Measurements from ENCODE around the gene EPG5. TPM values are rescaled to one million over a fixed set of nuclear protein-coding genes. Genes with fewer than 3 reads are reported as not detected.

The EPG5 gene
- total RNA-seq, 4 donors from 2014 or later: 24.3 to 42.2 (median 35.6) TPM

DNA sequence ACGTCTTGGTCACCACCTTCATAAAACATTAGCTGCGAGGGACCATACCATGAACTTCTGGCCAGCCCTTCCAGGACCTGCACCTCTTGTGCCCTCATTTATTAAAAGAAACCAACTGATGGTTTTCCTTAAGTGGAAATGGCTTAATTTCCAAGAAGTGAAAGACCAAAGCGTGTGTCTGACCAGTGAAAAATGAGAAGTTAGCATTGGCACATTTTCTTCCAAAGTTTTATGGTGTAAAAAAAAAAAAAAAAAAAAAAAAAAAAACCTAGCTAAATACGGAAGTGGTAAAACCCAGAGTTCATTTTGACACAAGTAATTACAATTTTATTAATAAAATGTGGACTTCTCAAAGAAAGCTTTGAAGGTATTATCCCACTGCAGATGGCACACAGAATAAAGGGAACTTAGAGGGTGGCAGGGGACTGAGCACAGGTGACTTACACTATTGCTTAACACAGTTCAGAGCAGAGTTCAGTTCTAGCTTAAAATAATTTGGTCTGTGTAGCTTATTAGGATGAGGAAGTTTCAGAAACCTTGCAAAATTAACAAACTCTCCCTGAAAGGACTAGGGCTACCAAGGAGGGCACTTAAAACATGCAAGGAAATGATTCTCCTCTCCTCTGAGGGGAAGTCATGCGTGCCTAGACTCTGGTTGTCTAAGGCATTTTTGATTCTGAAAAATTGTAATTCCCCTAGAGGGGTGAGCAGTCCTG, 42.2 kb upstream of the EPG5 start:
- Histone ChIP-seq H3K9me3 (no peaks in the 10 kb centered on the region), H3K27ac (no peak overlapping the region), H3K4me3 (no peak overlapping the region), H3K4me1 (no peaks in the 10 kb centered on the region), H3K27me3 (no peaks in the 10 kb centered on the region), H3K36me3 (peaks cover 0 to 3% (median 0%) of the 10 kb centered on the region in 4 donors)
- no peak for DNase-seq
- TF ChIP-seq EP300 (IDR thresholded peaks at IDR 0.05; ENCODE audit: low read depth) (no peak), POLR2AphosphoS5 (IDR thresholded peaks at IDR 0.05) (no peak), POLR2A (IDR thresholded peaks at IDR 0.05) (no peak)
- TF ChIP-seq, protein P1, sequence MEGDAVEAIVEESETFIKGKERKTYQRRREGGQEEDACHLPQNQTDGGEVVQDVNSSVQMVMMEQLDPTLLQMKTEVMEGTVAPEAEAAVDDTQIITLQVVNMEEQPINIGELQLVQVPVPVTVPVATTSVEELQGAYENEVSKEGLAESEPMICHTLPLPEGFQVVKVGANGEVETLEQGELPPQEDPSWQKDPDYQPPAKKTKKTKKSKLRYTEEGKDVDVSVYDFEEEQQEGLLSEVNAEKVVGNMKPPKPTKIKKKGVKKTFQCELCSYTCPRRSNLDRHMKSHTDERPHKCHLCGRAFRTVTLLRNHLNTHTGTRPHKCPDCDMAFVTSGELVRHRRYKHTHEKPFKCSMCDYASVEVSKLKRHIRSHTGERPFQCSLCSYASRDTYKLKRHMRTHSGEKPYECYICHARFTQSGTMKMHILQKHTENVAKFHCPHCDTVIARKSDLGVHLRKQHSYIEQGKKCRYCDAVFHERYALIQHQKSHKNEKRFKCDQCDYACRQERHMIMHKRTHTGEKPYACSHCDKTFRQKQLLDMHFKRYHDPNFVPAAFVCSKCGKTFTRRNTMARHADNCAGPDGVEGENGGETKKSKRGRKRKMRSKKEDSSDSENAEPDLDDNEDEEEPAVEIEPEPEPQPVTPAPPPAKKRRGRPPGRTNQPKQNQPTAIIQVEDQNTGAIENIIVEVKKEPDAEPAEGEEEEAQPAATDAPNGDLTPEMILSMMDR (IDR thresholded peaks at IDR 0.05): no peak
- WGBS, 2 donors (ENCODE audit: low coverage in 1 of 2): 82% methylated on average over 2 to 5 of the region's 5 CpGs
- intact Hi-C loops (cut with DNase I; ENCODE audit: low total_unique reads): no loop called here
- in situ Hi-C loops (cut with MboI; ENCODE audit: low pct_ligation_motif_present in 1 of 4, low pct_unique_long_range_greater_than_20kb in 1 of 4, low sequenced_read_pairs in 3 of 4): no loop called here

DNA sequence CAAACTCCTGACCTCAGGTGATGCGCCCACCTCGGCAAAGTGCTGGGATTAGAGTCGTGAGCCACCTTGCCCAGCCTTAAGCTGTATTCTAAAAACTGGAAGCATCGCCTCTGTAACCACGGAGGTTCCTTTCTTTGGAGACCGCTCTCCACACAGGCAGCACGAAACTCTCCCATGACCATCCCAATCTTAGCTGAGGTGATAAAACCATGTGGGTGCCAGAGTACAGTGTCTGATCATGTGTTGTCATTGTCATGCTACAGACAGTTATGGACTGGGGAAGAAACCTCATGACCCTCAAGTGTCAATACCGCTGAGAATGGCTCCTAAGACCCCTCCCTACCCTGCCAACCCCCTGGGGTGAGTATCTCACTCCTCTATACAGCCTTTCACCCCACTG, 41.4 kb upstream of the EPG5 start:
- no peaks in the 10 kb centered on the region for H3K27me3 ChIP-seq
- H3K36me3 ChIP-seq: peaks cover 0 to 3% (median 0%) of the 10 kb centered on the region in 4 donors
- in situ Hi-C loops (cut with MboI; ENCODE audit: low pct_ligation_motif_present in 1 of 4, low pct_unique_long_range_greater_than_20kb in 1 of 4, low sequenced_read_pairs in 3 of 4) (no loop called here), intact Hi-C loops (cut with DNase I; ENCODE audit: low total_unique reads) (no loop called here)
- H3K4me3 ChIP-seq: no peak overlapping the region
- WGBS, 2 donors (ENCODE audit: low coverage in 1 of 2): 95% methylated on average over 8 of the region's 8 CpGs; no CpG with 5 or more reads in 1 of the 2 donors
- DNase-seq: no peak
- no peaks in the 10 kb centered on the region for H3K4me1 ChIP-seq
- no peak overlapping the region for H3K27ac ChIP-seq
- H3K9me3 ChIP-seq: no peaks in the 10 kb centered on the region
- TF ChIP-seq EP300 (IDR thresholded peaks at IDR 0.05; ENCODE audit: low read depth): no peak
- no peak for TF ChIP-seq POLR2A (IDR thresholded peaks at IDR 0.05)
- TF ChIP-seq, protein P1 (IDR thresholded peaks at IDR 0.05): no peak
- TF ChIP-seq POLR2AphosphoS5 (IDR thresholded peaks at IDR 0.05): no peak

DNA sequence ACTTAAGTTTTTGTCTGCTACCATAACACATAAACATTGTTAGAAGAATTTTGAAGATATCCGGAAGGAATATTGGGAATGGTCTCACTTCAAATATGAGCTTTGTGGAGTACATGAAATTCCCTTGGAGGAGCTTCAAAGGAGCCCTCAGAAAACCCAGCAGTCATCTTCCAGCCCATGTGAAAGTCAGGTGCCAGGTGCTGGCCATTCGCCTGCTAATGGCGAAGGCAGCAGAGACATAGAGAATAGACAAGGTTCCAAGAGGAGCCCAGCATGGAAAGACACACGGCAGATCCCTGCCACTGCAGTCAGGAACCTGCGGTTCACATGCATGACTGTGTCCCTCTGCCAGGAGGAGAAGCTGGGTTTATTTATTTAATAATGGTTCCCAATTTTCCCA, 40.0 kb upstream of the EPG5 start:
- no peak for DNase-seq
- intact Hi-C loops (cut with DNase I; ENCODE audit: low total_unique reads) (no loop called here), in situ Hi-C loops (cut with MboI; ENCODE audit: low pct_ligation_motif_present in 1 of 4, low pct_unique_long_range_greater_than_20kb in 1 of 4, low sequenced_read_pairs in 3 of 4) (no loop called here)
- Histone ChIP-seq H3K27ac (no peak overlapping the region), H3K27me3 (no peaks in the 10 kb centered on the region), H3K9me3 (peaks cover 0 to 3% of the 10 kb centered on the region in 2 donors), H3K4me1 (no peaks in the 10 kb centered on the region), H3K36me3 (peaks cover 0 to 3% (median 0%) of the 10 kb centered on the region in 4 donors), H3K4me3 (no peak overlapping the region)
- WGBS, 2 donors (ENCODE audit: low coverage in 1 of 2): 87 to 100% methylated on average over 1 to 5 of the region's 5 CpGs
- TF ChIP-seq, protein P1 (IDR thresholded peaks at IDR 0.05): no peak
- TF ChIP-seq EP300 (IDR thresholded peaks at IDR 0.05; ENCODE audit: low read depth): no peak
- TF ChIP-seq POLR2AphosphoS5 (IDR thresholded peaks at IDR 0.05): no peak
- no peak for TF ChIP-seq POLR2A (IDR thresholded peaks at IDR 0.05)

DNA sequence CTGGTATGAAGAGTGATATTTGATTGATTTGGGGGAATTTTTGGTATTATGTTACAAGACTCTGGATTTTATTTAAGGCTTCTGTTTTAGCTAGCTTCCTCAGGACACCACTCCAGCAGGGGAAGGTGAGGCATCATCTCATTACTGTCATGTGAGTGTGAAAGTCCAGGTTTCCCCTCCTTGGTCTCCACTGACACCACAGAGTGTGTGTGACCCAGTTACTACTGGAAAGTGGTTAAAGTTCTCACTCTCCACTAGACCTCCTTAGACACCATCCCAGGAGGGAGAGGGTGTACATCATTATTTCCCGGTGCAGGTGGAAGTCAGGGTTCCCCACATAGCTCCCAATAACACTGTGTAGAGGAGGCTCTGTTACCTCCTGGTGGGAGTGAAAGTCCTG, 35.8 kb upstream of the EPG5 start:
- Histone ChIP-seq H3K4me3 (no peak overlapping the region), H3K9me3 (peaks cover 0 to 5% of the 10 kb centered on the region in 2 donors), H3K4me1 (no peaks in the 10 kb centered on the region), H3K27me3 (no peaks in the 10 kb centered on the region), H3K36me3 (no peaks in the 10 kb centered on the region), H3K27ac (no peak overlapping the region)
- DNase-seq: no peak
- TF ChIP-seq POLR2AphosphoS5 (IDR thresholded peaks at IDR 0.05) (no peak), POLR2A (IDR thresholded peaks at IDR 0.05) (no peak)
- in situ Hi-C loops (cut with MboI; ENCODE audit: low pct_ligation_motif_present in 1 of 4, low pct_unique_long_range_greater_than_20kb in 1 of 4, low sequenced_read_pairs in 3 of 4): no loop called here
- intact Hi-C loops (cut with DNase I; ENCODE audit: low total_unique reads): no loop called here
- 100% methylated on average over 1 of the region's 1 CpG; no CpG with 5 or more reads in 1 of the 2 donors for WGBS, 2 donors (ENCODE audit: low coverage in 1 of 2)
